IPS-15b (cell line): ENCODE results near the gene FAM162A.

Experiments used
- H3K27me3 ChIP-seq: one replicate; pipeline ENCODE4 v1.6.1; 2013; ENCODE audit warnings: low read length; ENCODE audit not compliant: control insufficient read depth, insufficient read depth
- H3K36me3 ChIP-seq: one replicate; pipeline ENCODE4 v1.6.1; 2013; ENCODE audit warnings: low read length; ENCODE audit not compliant: control insufficient read depth, insufficient read depth
- H3K4me1 ChIP-seq: one replicate; pipeline ENCODE4 v1.6.1; 2013; ENCODE audit warnings: mild to moderate bottlenecking, low read length; ENCODE audit not compliant: control insufficient read depth, insufficient read depth
- H3K4me3 ChIP-seq: one replicate; pipeline ENCODE4 v1.5.1; 2013; ENCODE audit warnings: low read depth, low read length
- H3K9ac ChIP-seq: one replicate; pipeline ENCODE4 v1.6.1; 2013; ENCODE audit warnings: low read depth, mild to moderate bottlenecking, low read length
- H3K9me3 ChIP-seq: one replicate; pipeline ENCODE4 v1.6.1; 2013; ENCODE audit warnings: mild to moderate bottlenecking, low read length; ENCODE audit not compliant: control insufficient read depth, insufficient read depth

The FAM162A gene

GRCh38 chr3:122409446-122409845 lies 25.5 kb downstream of the FAM162A start:
- Histone ChIP-seq H3K9me3 (no peaks in the 10 kb centered on the region), H3K36me3 (peaks cover 7% of the 10 kb centered on the region), H3K9ac (no peak overlapping the region), H3K4me1 (no peaks in the 10 kb centered on the region), H3K27me3 (no peaks in the 10 kb centered on the region), H3K4me3 (no peak overlapping the region)

- Histone ChIP-seq H3K9me3 (no peaks in the 10 kb centered on the region), H3K27me3 (no peaks in the 10 kb centered on the region), H3K4me3 (no peak overlapping the region), H3K4me1 (no peaks in the 10 kb centered on the region), H3K9ac (no peak overlapping the region), H3K36me3 (peaks cover 3% of the 10 kb centered on the region)
Measured at GRCh38 chr3:122410111-122410510, 26.1 kb downstream of the FAM162A start.

- Histone ChIP-seq H3K4me1 (no peaks in the 10 kb centered on the region), H3K4me3 (no peak overlapping the region), H3K36me3 (peaks cover 3% of the 10 kb centered on the region), H3K27me3 (no peaks in the 10 kb centered on the region), H3K9ac (no peak overlapping the region), H3K9me3 (no peaks in the 10 kb centered on the region)
Measured at GRCh38 chr3:122410639-122411038, 26.7 kb downstream of the FAM162A start.

GRCh38 chr3:122414391-122414790 lies 30.4 kb downstream of the FAM162A start:
- Histone ChIP-seq H3K9me3 (no peaks in the 10 kb centered on the region), H3K36me3 (no peaks in the 10 kb centered on the region), H3K9ac (no peak overlapping the region), H3K4me1 (no peaks in the 10 kb centered on the region), H3K27me3 (no peaks in the 10 kb centered on the region), H3K4me3 (no peak overlapping the region)

GRCh38 chr3:122415104-122415744 lies 31.2 kb downstream of the FAM162A start:
- Histone ChIP-seq H3K27me3 (no peaks in the 10 kb centered on the region), H3K36me3 (no peaks in the 10 kb centered on the region), H3K4me1 (no peaks in the 10 kb centered on the region), H3K9me3 (no peaks in the 10 kb centered on the region), H3K9ac (no peak overlapping the region), H3K4me3 (peak overlapping the region; percentile 92)

GRCh38 chr3:122415762-122416654 lies 32.0 kb downstream of the FAM162A start, which contains the start of gene WDR5B:
WDR5B (minus strand) TSS chr3:122416062; CDS start chr3:122415528, 534 bp downstream.
- Histone ChIP-seq H3K9me3 (no peaks in the 10 kb centered on the region), H3K4me3 (peak within 1 kb of the TSS; percentile 92), H3K27me3 (no peaks in the 10 kb centered on the region), H3K36me3 (no peaks in the 10 kb centered on the region), H3K9ac (peak within 1 kb of the TSS; percentile 74), H3K4me1 (no peaks in the 10 kb centered on the region)

- Histone ChIP-seq H3K36me3 (no peaks in the 10 kb centered on the region), H3K27me3 (no peaks in the 10 kb centered on the region), H3K9me3 (no peaks in the 10 kb centered on the region), H3K4me1 (no peaks in the 10 kb centered on the region), H3K4me3 (peak overlapping the region; percentile 92), H3K9ac (peak overlapping the region; percentile 74)
Measured at GRCh38 chr3:122416966-122417365, 33.0 kb downstream of the FAM162A start.

- Histone ChIP-seq H3K36me3 (no peaks in the 10 kb centered on the region), H3K4me1 (peaks cover 3% of the 10 kb centered on the region), H3K4me3 (no peak overlapping the region), H3K9me3 (no peaks in the 10 kb centered on the region), H3K9ac (no peak overlapping the region), H3K27me3 (no peaks in the 10 kb centered on the region)
Measured at GRCh38 chr3:122421101-122421500, 37.1 kb downstream of the FAM162A start.

- peaks cover 3% of the 10 kb centered on the region for H3K36me3 ChIP-seq
Measured at GRCh38 chr3:122421836-122422235, 37.9 kb downstream of the FAM162A start.

GRCh38 chr3:122427857-122428471 lies 44.0 kb downstream of the FAM162A start:
- H3K27me3 ChIP-seq, result no peaks in the 10 kb centered on the region
- no peak overlapping the region for H3K4me3 ChIP-seq
- no peak overlapping the region for H3K9ac ChIP-seq
- peaks cover 6% of the 10 kb centered on the region for H3K36me3 ChIP-seq
- H3K9me3 ChIP-seq, result no peaks in the 10 kb centered on the region
- peaks cover 3% of the 10 kb centered on the region for H3K4me1 ChIP-seq

More at GRCh38 chr3:122421836-122422235, 37.9 kb downstream of the FAM162A start:
- Histone ChIP-seq H3K27me3 (no peaks in the 10 kb centered on the region), H3K9me3 (no peaks in the 10 kb centered on the region), H3K4me3 (no peak overlapping the region), H3K9ac (no peak overlapping the region), H3K4me1 (peaks cover 3% of the 10 kb centered on the region)

GRCh38 chr3:122430371-122430770 lies 46.4 kb downstream of the FAM162A start:
- Histone ChIP-seq H3K9me3 (no peaks in the 10 kb centered on the region), H3K9ac (no peak overlapping the region), H3K27me3 (no peaks in the 10 kb centered on the region), H3K4me3 (no peak overlapping the region), H3K4me1 (no peaks in the 10 kb centered on the region), H3K36me3 (peaks cover 10% of the 10 kb centered on the region)
